HG02870 (cell line): ENCODE data around the gene FBXW11.

Experiments
- ATAC-seq: cut with Tn5 transposase; IDR thresholded peaks from one replicate; pipeline ENCODE4 v1.9.1; 2021; ENCODE audit warnings: mild to moderate bottlenecking, moderate library complexity; ENCODE audit not compliant: unreplicated experiment

The FBXW11 gene

GRCh38 chr5:172006321-172007174 is at the start of gene FBXW11:
FBXW11 (minus strand) TSS chr5:172006638; CDS start chr5:172006502, 136 bp downstream.
- peak; percentile 80 for ATAC-seq

GRCh38 chr5:172055996-172056395 is 49.6 kb upstream of the FBXW11 start:
- no peak for ATAC-seq

GRCh38 chr5:172055421-172055820 is 49.0 kb upstream of the FBXW11 start:
- ATAC-seq = no peak

GRCh38 chr5:172054611-172055153 is 48.2 kb upstream of the FBXW11 start:
- ATAC-seq = no peak

- ATAC-seq = no peak
Measured at GRCh38 chr5:172052450-172053236, 46.2 kb upstream of the FBXW11 start.

GRCh38 chr5:172051643-172052339 is 45.4 kb upstream of the FBXW11 start:
- no peak for ATAC-seq

GRCh38 chr5:172050080-172050479 is 43.6 kb upstream of the FBXW11 start:
- no peak for ATAC-seq

GRCh38 chr5:172049226-172049796 is 42.9 kb upstream of the FBXW11 start:
- no peak for ATAC-seq

- ATAC-seq = no peak
Measured at GRCh38 chr5:172048539-172049101, 42.2 kb upstream of the FBXW11 start.

GRCh38 chr5:172048170-172048422 is 41.7 kb upstream of the FBXW11 start:
- ATAC-seq = no peak

GRCh38 chr5:172046593-172046992 is 40.2 kb upstream of the FBXW11 start:
- no peak for ATAC-seq

- ATAC-seq = no peak
Measured at GRCh38 chr5:172045315-172045632, 38.8 kb upstream of the FBXW11 start.

- no peak for ATAC-seq
Measured at GRCh38 chr5:172044631-172045314, 38.3 kb upstream of the FBXW11 start.

- no peak for ATAC-seq
Measured at GRCh38 chr5:172043865-172044264, 37.4 kb upstream of the FBXW11 start.

- no peak for ATAC-seq
Measured at GRCh38 chr5:172042183-172042582, 35.7 kb upstream of the FBXW11 start.

GRCh38 chr5:172038167-172038566 is 31.7 kb upstream of the FBXW11 start:
- ATAC-seq = no peak

- peak; percentile 94 for ATAC-seq
Measured at GRCh38 chr5:172035049-172035448, 28.6 kb upstream of the FBXW11 start.

GRCh38 chr5:172031894-172032461 is 25.5 kb upstream of the FBXW11 start:
- no peak for ATAC-seq

GRCh38 chr5:172029876-172030275 is 23.4 kb upstream of the FBXW11 start:
- no peak for ATAC-seq

- ATAC-seq = no peak
Measured at GRCh38 chr5:172028167-172028566, 21.7 kb upstream of the FBXW11 start.
